ENCODE results near the gene PLXNC1.

DNA sequence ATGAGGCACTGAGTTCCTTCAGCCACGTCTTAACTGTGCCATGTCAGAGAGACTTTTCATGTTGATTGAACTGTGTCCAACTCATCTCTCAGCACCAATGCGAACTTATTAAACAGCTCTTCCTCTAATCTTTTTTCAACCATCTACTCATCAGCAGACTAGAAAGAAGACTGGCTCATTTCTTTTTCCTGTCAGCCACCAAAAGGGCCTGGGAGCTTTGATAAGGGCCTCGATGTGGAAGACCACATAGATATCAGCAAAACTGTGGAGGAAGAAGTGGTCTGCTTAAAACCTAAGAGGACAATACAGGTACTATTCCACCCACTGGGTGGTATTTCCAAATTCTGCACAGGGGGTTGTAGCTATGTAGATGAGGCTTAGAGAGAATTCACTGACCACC is 3.6 kb upstream of the PLXNC1 start:
- TF ChIP-seq CTCF (optimal IDR thresholded peaks at IDR 0.05 in 1 of 3, IDR thresholded peaks at IDR 0.05 in 1 of 3, conservative IDR thresholded peaks at IDR 0.05 in 1 of 3; ENCODE audit: extremely low read depth in 1 of 3, insufficient read depth in 2 of 3, low read length in 3 of 3): no peak
- TF ChIP-seq EZH2 (IDR thresholded peaks at IDR 0.05; ENCODE audit: low read length): no peak
